ENCODE results near the gene ZMYND15.

- no peak for TF ChIP-seq POLR2A (IDR thresholded peaks at IDR 0.05)
- no peak for TF ChIP-seq CTCF (IDR thresholded peaks at IDR 0.05)
Measured at GRCh38 chr17:4750606-4751005, 11.0 kb downstream of the ZMYND15 start.

All from prostate gland (tissue), 2 donors.